GM12878 (cell line): ENCODE measurements around the gene ESRRB. TPM values are rescaled to one million over a fixed set of nuclear protein-coding genes. Genes with fewer than 3 reads are reported as not detected.

ENCODE experiments used
- ATAC-seq: fragments of 200-7000 bp; cut with Tn5 transposase; 3 replicates; pipeline ENCODE4 v1.9.1; 2020; ENCODE audit warnings: mild to moderate bottlenecking, moderate library complexity
- BruUV-seq: library from RNA; stranded (reverse); fragments of 400-500 nt; replicated peaks from 2 replicates; lab custom pipeline; 2021; lab: Mats Ljungman, UMichigan
- CTCF ChIA-PET: fragments of 300-600 bp; sonication (Branson Sonifier 250); formaldehyde crosslinking; extraction: SDS; loops from one replicate; lab custom pipeline; 2021; ENCODE audit warnings: inconsistent platforms; lab: Yijun Ruan, JAX
- POLR2A ChIA-PET: fragments of 350-600 bp; formaldehyde crosslinking; extraction: SDS; loops from one replicate; lab custom pipeline; 2021; ENCODE audit warnings: inconsistent platforms; lab: Charles Lee
- RAD21 ChIA-PET: fragments of 300-600 bp; sonication (Branson Sonifier 250); formaldehyde crosslinking; loops from one replicate; lab custom pipeline; 2023; ENCODE audit warnings: antibody characterized with exemption; ENCODE audit not compliant: unreplicated experiment; lab: Charles Lee
- SMC1A ChIA-PET: fragments of 300-600 bp; sonication (Branson Sonifier 250); formaldehyde crosslinking; loops from one replicate; lab custom pipeline; 2023; ENCODE audit not compliant: unreplicated experiment, uncharacterized antibody; lab: Charles Lee
- DNase-seq: peaks from one replicate; pipeline ENCODE4 v3.0.0-alpha.2; 2011; ENCODE audit warnings: low read depth, low spot score
- FAIRE-seq: peaks from 3 replicates; lab custom pipeline; 2011; peaks lifted over from hg19 to GRCh38; lab: Jason Lieb, UNC
- H2AFZ ChIP-seq: 2 replicates; pipeline ENCODE4 v1.6.0; 2011; ENCODE audit warnings: low read depth, low read length, control low read depth; ENCODE audit not compliant: control insufficient read depth
- H3K27ac ChIP-seq: 2 replicates; pipeline ENCODE4 v1.5.1; 2011; ENCODE audit warnings: control low read depth; ENCODE audit not compliant: control insufficient read depth, insufficient read depth
- H3K27me3 ChIP-seq, 2 experiments: replicated peaks in 1 of 2; 2 replicates each; pipeline versions ENCODE4 v1.6.0 to v1.6.1; 2011; ENCODE audit warnings: low read length in 1 of 2; ENCODE audit not compliant: control insufficient read depth in 2 of 2, insufficient read depth in 2 of 2
- H3K36me3 ChIP-seq, 2 experiments: 2 replicates each; pipeline ENCODE4 v1.5.1; 2011; ENCODE audit warnings: low read length in 1 of 2; ENCODE audit not compliant: control insufficient read depth in 2 of 2, insufficient read depth in 2 of 2
- H3K4me1 ChIP-seq: 2 replicates; pipeline ENCODE4 v1.6.1; 2011; ENCODE audit warnings: mild to moderate bottlenecking, low read length, moderate library complexity, mixed read lengths; ENCODE audit not compliant: control insufficient read depth, insufficient read depth
- H3K4me2 ChIP-seq: 2 replicates; pipeline ENCODE4 v1.6.0; 2011; ENCODE audit warnings: control low read depth; ENCODE audit not compliant: control insufficient read depth, insufficient read depth
- H3K4me3 ChIP-seq: fragments of 200-600 bp; sonication (generic); 2 replicates; pipeline ENCODE4 v1.5.1; 2016
- H3K79me2 ChIP-seq: 2 replicates; pipeline ENCODE4 v1.6.0; 2011; ENCODE audit warnings: low read length; ENCODE audit not compliant: control insufficient read depth, insufficient read depth
- H3K9ac ChIP-seq: 2 replicates; pipeline ENCODE4 v1.8.0; 2011; ENCODE audit warnings: low read length, control low read depth, mixed read lengths; ENCODE audit not compliant: control insufficient read depth, insufficient read depth
- H3K9me3 ChIP-seq: replicated peaks from 3 replicates; pipeline ENCODE4 v1.5.1; 2011; ENCODE audit warnings: mild to moderate bottlenecking, low read length; ENCODE audit not compliant: control insufficient read depth, insufficient read depth
- H4K20me1 ChIP-seq: 2 replicates; pipeline ENCODE4 v1.6.0; 2011; ENCODE audit not compliant: control insufficient read depth, insufficient read depth
- ATF7 ChIP-seq: fragments of 450-650 bp; IDR thresholded peaks from 2 replicates; pipeline ENCODE4 v1.6.1; 2016; ENCODE audit warnings: low read depth, mild to moderate bottlenecking
- BCLAF1 ChIP-seq: fragments of 450-650 bp; IDR thresholded peaks from 2 replicates; pipeline ENCODE4 v1.6.1; 2017; ENCODE audit warnings: antibody characterized with exemption, mild to moderate bottlenecking, moderate library complexity
- BHLHE40 ChIP-seq, 2 experiments: fragments of 450-650 bp in 1 of 2; IDR thresholded peaks; 2 replicates each; pipeline ENCODE4 v1.6.1; 2011 to 2017; ENCODE audit warnings: low read depth in 2 of 2, borderline replicate concordance in 1 of 2, improper control_type of control experiment in 1 of 2, low read length in 1 of 2, mild to moderate bottlenecking in 1 of 2
- CREB1 ChIP-seq: IDR thresholded peaks from 2 replicates; pipeline ENCODE4 v1.6.1; 2012; ENCODE audit warnings: low read depth, mild to moderate bottlenecking, inconsistent platforms
- ELK1 ChIP-seq: IDR thresholded peaks from 2 replicates; pipeline ENCODE4 v1.6.1; 2012; ENCODE audit warnings: low read depth, low read length, improper control_type of control experiment
- ESRRA ChIP-seq: IDR thresholded peaks from 2 replicates; pipeline ENCODE4 v1.6.1; 2012; ENCODE audit warnings: mild to moderate bottlenecking, low read length, improper control_type of control experiment
- POLR2AphosphoS2 ChIP-seq: IDR thresholded peaks from 2 replicates; pipeline ENCODE4 v1.6.1; 2011; ENCODE audit warnings: low read depth, mild to moderate bottlenecking, low read length, improper control_type of control experiment, moderate library complexity
- POLR2AphosphoS5 ChIP-seq: IDR thresholded peaks from 2 replicates; pipeline ENCODE4 v1.6.1; 2011; ENCODE audit warnings: mild to moderate bottlenecking, low read length, inconsistent platforms
- RAD21 ChIP-seq: IDR thresholded peaks from 2 replicates; pipeline ENCODE4 v1.6.1; 2011; ENCODE audit warnings: mild to moderate bottlenecking, low read depth, low read length, moderate library complexity; ENCODE audit not compliant: insufficient read depth
- SIX5 ChIP-seq: IDR thresholded peaks from 2 replicates; pipeline ENCODE4 v1.6.1; 2011; ENCODE audit warnings: mild to moderate bottlenecking, low read depth, low read length, moderate library complexity; ENCODE audit not compliant: severe bottlenecking
- SMARCA5 ChIP-seq: fragments of 450-650 bp; IDR thresholded peaks from 2 replicates; pipeline ENCODE4 v1.6.1; 2017; ENCODE audit warnings: mild to moderate bottlenecking
- SRF ChIP-seq, 2 experiments: IDR thresholded peaks; 2 replicates each; pipeline ENCODE4 v1.6.1; 2011; ENCODE audit warnings: low read depth in 2 of 2, low read length in 2 of 2, mild to moderate bottlenecking in 1 of 2, moderate library complexity in 1 of 2
- ZZZ3 ChIP-seq: IDR thresholded peaks from 2 replicates; pipeline ENCODE4 v1.6.1; 2011; ENCODE audit warnings: low read depth; ENCODE audit not compliant: control insufficient read depth, insufficient read length
- WGBS: methylation state at CpG from one replicate; pipeline ENCODE4 v1.1.6; 2016; ENCODE audit warnings: low lambda C conversion rate; ENCODE audit not compliant: insufficient replicate concordance, insufficient coverage; ENCODE audit errors: missing lambda C conversion rate; 5-methylcytosine and 5-hydroxymethylcytosine counted together
- in situ Hi-C: fragments of 300-500 bp; cut with MboI; formaldehyde crosslinking; loops from 9 replicates; pipeline ENCODE4 v1.14.3; 2018; ENCODE audit warnings: mixed read lengths
- intact Hi-C: fragments of 100-400 bp; cut with micrococcal nuclease; formaldehyde crosslinking; loops from one replicate; pipeline ENCODE4 v1.14.2; 2022; ENCODE audit not compliant: unreplicated experiment
- polyA plus RNA-seq, 11 experiments: library from polyadenylated mRNA; depleted of rRNA in 4 of 11; unstranded in 6 of 11; stranded (reverse) in 5 of 11; fragments of >200 nt; fragmentation: Nextera tagmentation in 4 of 11; fragmentation: Illumina TruSeq in 1 of 11; extraction: Ambion mirVana in 4 of 11; extraction: Trizol in 1 of 11; gene quantifications; 1 replicate in 1 of 11; 2 replicates in 10 of 11; pipeline versions ENCODE4 v1.2.1 to v1.2.3, GENCODE V29; 2011 to 2016; ENCODE audit warnings: inconsistent platforms in 2 of 11, missing spikeins in 2 of 11, low read depth in 1 of 11
- total RNA-seq, 4 experiments: library from RNA; depleted of rRNA in 3 of 4; stranded (reverse); fragments of >200 nt in 3 of 4; fragmentation: Illumina TruSeq in 1 of 4; extraction: Trizol in 1 of 4; gene quantifications; 2 replicates each; pipeline versions ENCODE4 v1.2.1 to v1.2.3, GENCODE V29; 2013 to 2021
- TF ChIP-seq, protein P1 (sequence below): fragments of 450-650 bp; conservative IDR thresholded peaks from 2 replicates; pipeline ENCODE4 v1.6.1; 2017; ENCODE audit warnings: mild to moderate bottlenecking, moderate library complexity
- TF ChIP-seq, protein P2 (sequence below): fragments of 450-650 bp; formaldehyde crosslinking; IDR thresholded peaks from 2 replicates; pipeline ENCODE4 v1.4.0; 2020; ENCODE audit warnings: mild to moderate bottlenecking, moderate library complexity

ESRRB gene
- total and polyA plus RNA-seq, 10 of the 15 experiments (the other 5 are each of a cell fraction or from before 2014, with no cell fraction given), result 0.03 to 0.73 (median 0.11) TPM; not detected in 6

GRCh38 chr14:76373456-76373855 lies 2.5 kb upstream of the ESRRB start:
- in situ Hi-C loops, result no loop called here
- no peaks in the 10 kb centered on the region for H3K79me2 ChIP-seq
- POLR2A ChIA-PET, result no interaction called here
- H2AFZ ChIP-seq, result no peak overlapping the region
- no peak for TF ChIP-seq BCLAF1
- no peak for TF ChIP-seq POLR2AphosphoS2
- no peak for TF ChIP-seq SRF (IDR thresholded peaks at IDR 0.05; ENCODE audit: low read depth in 2 of 2, low read length in 2 of 2)
- TF ChIP-seq ZZZ3, result no peak
- TF ChIP-seq CREB1, result no peak
- no peak for TF ChIP-seq SMARCA5
- TF ChIP-seq RAD21, result no peak
- TF ChIP-seq BHLHE40 (IDR thresholded peaks at IDR 0.05; ENCODE audit: borderline replicate concordance in 1 of 2, low read depth in 2 of 2, low read length in 1 of 2), result no peak
- TF ChIP-seq ESRRA, result no peak
- TF ChIP-seq, protein P1, sequence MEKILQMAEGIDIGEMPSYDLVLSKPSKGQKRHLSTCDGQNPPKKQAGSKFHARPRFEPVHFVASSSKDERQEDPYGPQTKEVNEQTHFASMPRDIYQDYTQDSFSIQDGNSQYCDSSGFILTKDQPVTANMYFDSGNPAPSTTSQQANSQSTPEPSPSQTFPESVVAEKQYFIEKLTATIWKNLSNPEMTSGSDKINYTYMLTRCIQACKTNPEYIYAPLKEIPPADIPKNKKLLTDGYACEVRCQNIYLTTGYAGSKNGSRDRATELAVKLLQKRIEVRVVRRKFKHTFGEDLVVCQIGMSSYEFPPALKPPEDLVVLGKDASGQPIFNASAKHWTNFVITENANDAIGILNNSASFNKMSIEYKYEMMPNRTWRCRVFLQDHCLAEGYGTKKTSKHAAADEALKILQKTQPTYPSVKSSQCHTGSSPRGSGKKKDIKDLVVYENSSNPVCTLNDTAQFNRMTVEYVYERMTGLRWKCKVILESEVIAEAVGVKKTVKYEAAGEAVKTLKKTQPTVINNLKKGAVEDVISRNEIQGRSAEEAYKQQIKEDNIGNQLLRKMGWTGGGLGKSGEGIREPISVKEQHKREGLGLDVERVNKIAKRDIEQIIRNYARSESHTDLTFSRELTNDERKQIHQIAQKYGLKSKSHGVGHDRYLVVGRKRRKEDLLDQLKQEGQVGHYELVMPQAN, result no peak
- TF ChIP-seq SIX5, result no peak
- TF ChIP-seq POLR2AphosphoS5, result no peak
- no peak for TF ChIP-seq ATF7
- TF ChIP-seq, protein P2, sequence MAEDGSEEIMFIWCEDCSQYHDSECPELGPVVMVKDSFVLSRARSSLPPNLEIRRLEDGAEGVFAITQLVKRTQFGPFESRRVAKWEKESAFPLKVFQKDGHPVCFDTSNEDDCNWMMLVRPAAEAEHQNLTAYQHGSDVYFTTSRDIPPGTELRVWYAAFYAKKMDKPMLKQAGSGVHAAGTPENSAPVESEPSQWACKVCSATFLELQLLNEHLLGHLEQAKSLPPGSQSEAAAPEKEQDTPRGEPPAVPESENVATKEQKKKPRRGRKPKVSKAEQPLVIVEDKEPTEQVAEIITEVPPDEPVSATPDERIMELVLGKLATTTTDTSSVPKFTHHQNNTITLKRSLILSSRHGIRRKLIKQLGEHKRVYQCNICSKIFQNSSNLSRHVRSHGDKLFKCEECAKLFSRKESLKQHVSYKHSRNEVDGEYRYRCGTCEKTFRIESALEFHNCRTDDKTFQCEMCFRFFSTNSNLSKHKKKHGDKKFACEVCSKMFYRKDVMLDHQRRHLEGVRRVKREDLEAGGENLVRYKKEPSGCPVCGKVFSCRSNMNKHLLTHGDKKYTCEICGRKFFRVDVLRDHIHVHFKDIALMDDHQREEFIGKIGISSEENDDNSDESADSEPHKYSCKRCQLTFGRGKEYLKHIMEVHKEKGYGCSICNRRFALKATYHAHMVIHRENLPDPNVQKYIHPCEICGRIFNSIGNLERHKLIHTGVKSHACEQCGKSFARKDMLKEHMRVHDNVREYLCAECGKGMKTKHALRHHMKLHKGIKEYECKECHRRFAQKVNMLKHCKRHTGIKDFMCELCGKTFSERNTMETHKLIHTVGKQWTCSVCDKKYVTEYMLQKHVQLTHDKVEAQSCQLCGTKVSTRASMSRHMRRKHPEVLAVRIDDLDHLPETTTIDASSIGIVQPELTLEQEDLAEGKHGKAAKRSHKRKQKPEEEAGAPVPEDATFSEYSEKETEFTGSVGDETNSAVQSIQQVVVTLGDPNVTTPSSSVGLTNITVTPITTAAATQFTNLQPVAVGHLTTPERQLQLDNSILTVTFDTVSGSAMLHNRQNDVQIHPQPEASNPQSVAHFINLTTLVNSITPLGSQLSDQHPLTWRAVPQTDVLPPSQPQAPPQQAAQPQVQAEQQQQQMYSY (CRISPR knock-in tag), result no peak
- TF ChIP-seq ELK1, result no peak
- TF ChIP-seq, all 136 proteins: peak for 0
- DNase-seq, result no peak
- RAD21 ChIA-PET, result no interaction called here
- CTCF ChIA-PET, result interaction anchor here (0.9 kb wide), 1 partner anchor 13 kb away, joined by 3 read pairs; no protein-coding TSS in a partner anchor
- BruUV-seq, result no TSS peak
- no peak for FAIRE-seq
- Histone ChIP-seq H3K4me1 (no peaks in the 10 kb centered on the region), H4K20me1 (peaks cover 4% of the 10 kb centered on the region; the same call in 1 of the 2 replicates), H3K9me3 (no peaks in the 10 kb centered on the region), H3K27me3 (peaks cover 12 to 25% of the 10 kb centered on the region in 2 experiments), H3K27ac (no peak overlapping the region), H3K4me3 (no peak overlapping the region), H3K36me3 (no peaks in the 10 kb centered on the region), H3K9ac (no peak overlapping the region), H3K4me2 (no peak overlapping the region)
- 27% methylated on average over 3 of the region's 3 CpGs for WGBS
- SMC1A ChIA-PET, result no interaction called here
- ATAC-seq, result no peak
- intact Hi-C loops, result no loop called here
